Astrocyte of the spinal cord (primary cell): ENCODE data around the gene GCSAM.

Experiments
- DNase-seq: peaks from one replicate; pipeline ENCODE4 v3.0.0; 2011; ENCODE audit warnings: low read depth, low spot score
- H3K4me3 ChIP-seq: 2 replicates; pipeline ENCODE4 v1.5.1; 2011; ENCODE audit warnings: low read depth, mild to moderate bottlenecking, low read length, moderate library complexity
- in situ Hi-C: cut with HindIII; loops from 2 replicates; pipeline ENCODE4 v1.10.0; 2017; ENCODE audit warnings: low sequenced_read_pairs
- TF ChIP-seq, protein P1 (sequence below): IDR thresholded peaks from 2 replicates; pipeline ENCODE4 v1.5.1; 2012; ENCODE audit warnings: low read depth, mild to moderate bottlenecking, low read length, inconsistent platforms

The GCSAM gene

DNA sequence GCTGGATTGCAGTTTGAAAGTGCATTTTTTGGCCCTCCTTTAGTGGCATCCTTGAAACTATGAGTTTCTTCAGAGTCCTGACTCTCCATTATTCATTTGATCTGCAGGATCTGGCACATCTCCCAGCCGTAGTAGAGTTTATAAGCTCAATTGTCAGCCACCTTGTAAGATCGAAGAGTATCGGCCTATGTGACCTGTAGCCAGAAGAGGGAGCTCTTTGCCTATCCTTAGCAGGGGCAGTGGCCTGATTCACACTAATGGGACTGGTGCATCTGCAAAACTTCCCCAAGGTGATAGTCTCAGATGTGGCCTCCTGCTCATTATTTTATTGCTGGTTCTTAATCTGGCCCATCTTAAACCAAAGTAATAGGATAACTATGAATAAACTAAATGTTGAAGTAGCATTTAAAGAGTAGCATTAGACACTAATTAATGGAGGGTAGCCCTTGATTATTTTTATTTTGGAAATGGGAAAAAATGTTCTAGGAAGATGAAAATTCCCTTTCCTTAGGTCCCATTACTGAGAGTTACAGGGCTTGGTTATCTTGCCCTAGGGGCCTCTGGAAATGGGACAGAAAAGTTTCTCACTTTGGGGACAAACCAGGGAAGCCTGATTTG, 21.2 kb downstream of the GCSAM start:
- TF ChIP-seq, protein P1, sequence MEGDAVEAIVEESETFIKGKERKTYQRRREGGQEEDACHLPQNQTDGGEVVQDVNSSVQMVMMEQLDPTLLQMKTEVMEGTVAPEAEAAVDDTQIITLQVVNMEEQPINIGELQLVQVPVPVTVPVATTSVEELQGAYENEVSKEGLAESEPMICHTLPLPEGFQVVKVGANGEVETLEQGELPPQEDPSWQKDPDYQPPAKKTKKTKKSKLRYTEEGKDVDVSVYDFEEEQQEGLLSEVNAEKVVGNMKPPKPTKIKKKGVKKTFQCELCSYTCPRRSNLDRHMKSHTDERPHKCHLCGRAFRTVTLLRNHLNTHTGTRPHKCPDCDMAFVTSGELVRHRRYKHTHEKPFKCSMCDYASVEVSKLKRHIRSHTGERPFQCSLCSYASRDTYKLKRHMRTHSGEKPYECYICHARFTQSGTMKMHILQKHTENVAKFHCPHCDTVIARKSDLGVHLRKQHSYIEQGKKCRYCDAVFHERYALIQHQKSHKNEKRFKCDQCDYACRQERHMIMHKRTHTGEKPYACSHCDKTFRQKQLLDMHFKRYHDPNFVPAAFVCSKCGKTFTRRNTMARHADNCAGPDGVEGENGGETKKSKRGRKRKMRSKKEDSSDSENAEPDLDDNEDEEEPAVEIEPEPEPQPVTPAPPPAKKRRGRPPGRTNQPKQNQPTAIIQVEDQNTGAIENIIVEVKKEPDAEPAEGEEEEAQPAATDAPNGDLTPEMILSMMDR = peak; percentile 82
- H3K4me3 ChIP-seq = no peak overlapping the region
- DNase-seq = peak; percentile 67
- in situ Hi-C loops = no loop called here

DNA sequence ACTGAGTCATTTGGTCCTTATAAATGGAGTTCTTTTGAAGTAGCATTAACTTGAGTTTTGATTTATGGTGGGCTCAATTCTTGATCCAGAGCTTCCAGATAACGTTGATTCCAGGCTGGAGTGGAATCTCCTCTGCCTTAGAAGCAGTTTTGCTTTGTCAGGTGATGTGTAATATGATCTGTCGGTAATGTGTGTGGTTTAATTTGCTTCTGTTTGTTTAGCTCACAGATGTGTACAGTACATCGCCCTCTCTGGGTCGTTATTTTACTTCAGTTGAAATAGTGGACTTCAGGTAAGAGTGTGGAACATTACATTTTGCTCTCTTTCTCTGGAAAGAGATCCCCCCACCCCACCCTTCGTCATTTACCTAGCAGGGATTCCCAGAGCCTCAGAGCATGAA, 23.7 kb downstream of the GCSAM start:
- TF ChIP-seq, protein P1 = no peak
- H3K4me3 ChIP-seq = no peak overlapping the region
- DNase-seq = no peak
- in situ Hi-C loops = no loop called here

DNA sequence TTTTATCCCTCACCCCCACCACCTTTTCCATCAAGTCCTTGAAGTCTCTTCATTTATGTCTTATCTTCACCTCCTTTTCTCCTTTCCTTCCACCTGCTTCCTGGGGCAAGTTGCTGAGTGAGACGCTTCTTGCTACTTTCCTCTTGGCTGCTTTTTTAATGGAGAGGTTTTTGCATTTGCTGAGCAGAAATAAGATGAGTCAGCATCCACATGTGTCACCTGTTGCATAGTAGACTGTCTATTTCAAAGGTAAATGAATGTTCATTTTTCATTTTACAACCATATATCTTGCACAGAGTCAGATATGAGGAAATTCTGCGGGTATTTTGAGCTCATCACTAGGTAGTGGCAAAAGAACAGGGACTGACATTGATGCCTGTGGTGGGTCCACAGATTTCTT, 28.3 kb downstream of the GCSAM start:
- H3K4me3 ChIP-seq = no peak overlapping the region
- DNase-seq = no peak
- in situ Hi-C loops = no loop called here
- TF ChIP-seq, protein P1 = no peak

DNA sequence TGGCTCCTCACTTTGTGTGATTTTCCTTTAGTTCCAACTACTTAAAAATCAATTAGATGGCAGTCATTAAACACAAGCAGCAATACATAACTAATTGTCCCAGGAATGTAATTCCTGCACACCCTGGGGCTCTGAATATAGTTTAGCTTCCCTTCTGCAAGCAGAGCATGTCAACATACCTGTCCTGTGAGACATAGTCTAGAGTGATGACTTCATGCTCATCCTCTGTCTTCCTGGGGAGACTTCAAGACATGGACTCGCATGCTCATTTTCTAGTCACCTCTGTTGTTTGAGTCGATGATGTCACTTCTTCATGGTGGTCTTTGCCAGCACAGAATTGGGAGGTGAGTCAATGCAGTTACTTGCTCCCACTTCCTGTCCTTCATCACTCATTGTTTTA, 31.1 kb downstream of the GCSAM start:
- DNase-seq = peak; percentile 83
- H3K4me3 ChIP-seq = no peak overlapping the region
- TF ChIP-seq, protein P1 = no peak
- in situ Hi-C loops = no loop called here

DNA sequence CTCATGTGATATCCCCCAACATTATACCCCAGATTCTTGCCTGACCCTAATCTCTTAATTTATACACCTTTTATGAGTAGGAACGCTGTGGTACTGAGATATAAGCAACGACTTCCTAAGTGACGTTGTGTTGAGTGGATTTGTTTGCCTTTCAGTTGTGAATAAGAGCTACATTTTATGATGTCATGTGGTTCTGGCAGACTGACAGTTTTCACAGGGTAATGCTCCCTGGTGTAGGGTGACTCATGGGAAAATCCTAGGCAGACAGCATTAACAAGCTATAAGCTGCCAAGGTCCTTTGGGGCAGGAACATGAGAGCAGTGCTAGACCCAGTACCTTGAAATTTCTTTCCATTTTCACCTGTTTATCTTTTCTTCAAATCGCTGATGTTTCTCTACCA, 35.7 kb downstream of the GCSAM start:
- in situ Hi-C loops = no loop called here
- TF ChIP-seq, protein P1 = no peak
- no peak overlapping the region for H3K4me3 ChIP-seq
- DNase-seq = peak; percentile 99

DNA sequence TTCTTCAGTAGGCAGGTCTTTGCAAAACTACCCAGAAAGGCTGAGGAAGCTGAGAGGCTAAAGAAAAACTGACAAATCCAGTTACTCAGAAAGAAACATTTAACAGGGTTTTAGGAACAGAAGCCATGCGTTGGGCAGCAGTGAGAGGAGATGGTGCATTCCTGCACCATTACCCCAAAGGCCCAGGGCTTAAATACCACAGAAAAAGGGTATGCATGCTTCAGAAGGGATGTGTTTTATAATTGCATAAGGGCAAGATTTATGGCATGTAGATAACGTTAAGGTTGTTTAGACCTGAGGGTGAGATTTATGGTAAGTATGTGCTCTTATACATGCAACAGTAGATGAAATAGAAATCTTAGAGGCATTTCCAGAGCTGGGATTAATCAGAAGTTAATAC, 36.9 kb downstream of the GCSAM start:
- H3K4me3 ChIP-seq = no peak overlapping the region
- TF ChIP-seq, protein P1 = no peak
- in situ Hi-C loops = no loop called here
- DNase-seq = no peak

DNA sequence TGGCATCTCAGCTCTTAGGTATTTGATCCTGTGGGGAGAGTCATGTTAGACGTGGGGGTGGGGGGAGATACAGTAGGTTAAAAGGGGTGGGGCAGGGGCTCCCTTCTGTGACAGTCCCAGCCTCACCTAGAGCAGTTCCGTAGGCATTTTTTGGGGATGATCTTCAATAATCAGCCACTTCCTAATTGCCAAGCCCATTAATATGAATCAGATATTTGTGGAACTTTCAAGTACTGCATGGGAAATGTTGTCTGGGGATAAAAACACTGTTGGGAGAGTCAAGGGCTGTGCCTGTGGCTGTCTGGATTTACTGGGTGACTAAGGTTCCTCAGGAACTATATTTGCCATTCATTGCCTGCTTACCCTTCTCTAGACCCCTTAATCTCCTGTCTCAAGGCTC, 37.3 kb downstream of the GCSAM start:
- H3K4me3 ChIP-seq = no peak overlapping the region
- in situ Hi-C loops = no loop called here
- DNase-seq = no peak
- TF ChIP-seq, protein P1 = no peak
